Adrenal gland (tissue), 12 donors: ENCODE measurements around the gene TEX22. TPM values are rescaled to one million over a fixed set of nuclear protein-coding genes. Genes with fewer than 3 reads are reported as not detected.
A peak's percentile ranks its signal among the peaks of the same experiment; 100 is the strongest.

ENCODE experiments used
- DNase-seq, 7 donors: peaks; one replicate each; pipeline ENCODE4 v3.0.0-alpha.2; 2019 to 2020
- H3K27ac ChIP-seq, 5 donors: fragments of 200-600 bp; sonication (generic) in 4 of 5; 1 replicate in 3 of 5; 2 replicates in 2 of 5; pipeline versions ENCODE4 v1.5.1 to v1.8.0; 2016 to 2020; ENCODE audit warnings: mild to moderate bottlenecking in 1 of 5
- H3K27me3 ChIP-seq: fragments of 200-600 bp; 2 replicates; pipeline ENCODE4 v1.8.0; 2021
- H3K36me3 ChIP-seq, 2 donors: fragments of 200-600 bp; replicated peaks in 1 of 2; 1 replicate in 1 of 2; 2 replicates in 1 of 2; pipeline versions ENCODE4 v1.5.1 to v1.8.0; 2018 to 2022
- H3K4me1 ChIP-seq, 2 donors: fragments of 200-600 bp; replicated peaks in 1 of 2; 1 replicate in 1 of 2; 2 replicates in 1 of 2; pipeline versions ENCODE4 v1.5.1 to v1.8.0; 2018 to 2021
- H3K4me3 ChIP-seq, 4 donors: fragments of 200-600 bp; sonication (generic) in 3 of 4; one replicate each; pipeline ENCODE4 v1.5.1; 2016 to 2018
- H3K9me3 ChIP-seq, 3 donors: fragments of 200-600 bp; sonication (generic) in 1 of 3; replicated peaks in 1 of 3; 1 replicate in 2 of 3; 2 replicates in 1 of 3; pipeline versions ENCODE4 v1.5.1 to v1.8.0; 2016 to 2021
- CTCF ChIP-seq, 6 experiments: fragments of 450-650 bp in 4 of 6; fragments of 200-600 bp in 2 of 6; sonication (generic) in 1 of 6; IDR thresholded peaks; 1 replicate in 5 of 6; 2 replicates in 1 of 6; pipeline versions ENCODE4 v1.5.1 to v1.8.0; 2016 to 2021; ENCODE audit warnings: antibody characterized with exemption in 6 of 6, mild to moderate bottlenecking in 2 of 6, moderate library complexity in 1 of 6
- POLR2A ChIP-seq, 2 donors: fragments of 450-650 bp; IDR thresholded peaks; one replicate each; pipeline ENCODE4 v1.6.1; 2017; ENCODE audit warnings: antibody characterized with exemption in 2 of 2, mild to moderate bottlenecking in 2 of 2, moderate library complexity in 1 of 2
- WGBS, 4 donors: extraction: QIAGEN DNeasy Blood & Tissue Kit in 2 of 4; methylation state at CpG; one replicate each; pipeline versions ENCODE4 v1.1.5 to v1.1.7; 2013 to 2017; 5-methylcytosine and 5-hydroxymethylcytosine counted together
- intact Hi-C, 2 donors: fragments of 100-400 bp; cut with DNase I; formaldehyde crosslinking; loops; one replicate each; pipeline versions ENCODE4 v1.14.1 to v1.15.0; 2022 to 2023
- polyA plus RNA-seq, 3 donors: library from polyadenylated mRNA; stranded (reverse); fragments of 200-250 nt in 2 of 3; fragments of 350-450 nt in 1 of 3; fragmentation: Illumina TruSeq in 1 of 3; extraction: RNeasy Lipid Tissue Mini Kit (QIAGEN cat#74804) in 1 of 3; gene quantifications; one replicate each; pipeline ENCODE4 v1.2.3, GENCODE V29; 2013 to 2014
- total RNA-seq, 9 donors: library from RNA; depleted of rRNA in 4 of 9; stranded (reverse); fragments of >200 nt in 4 of 9; fragments of 120-200 nt in 1 of 9; fragmentation: NEBNext Ultra II Directional in 1 of 9; extraction: Animal tissue kit (Norgen Biotek cat#: 25700) in 1 of 9; gene quantifications; one replicate each; pipeline versions ENCODE4 v1.1.0 to v1.2.4, GENCODE V29; 2013 to 2023
- donor health status: healthy with polysubstance abuse.
- donor health status: Bipolar disorder and iron deficiency.
- donor health status: DM: yes; HTN: yes; CAD: no.
- donor health status: DM: no; HTN: no; CAD: no.
- donor health status: DM: no; HTN: no; CAD: no.
- donor health status: DM: yes; HTN: yes; CAD: no.

The TEX22 gene
- total and polyA plus RNA-seq, 12 donors = 0.17 to 2.8 (median 0.38) TPM; not detected in 3

- TF ChIP-seq POLR2A (IDR thresholded peaks at IDR 0.05) (no peak), CTCF (IDR thresholded peaks at IDR 0.05) (no peak)
- peak overlapping the region in 1 of 4 donors; percentile 49 for H3K4me3 ChIP-seq
- intact Hi-C loops = no loop called here
- no peaks in the 10 kb centered on the region for H3K9me3 ChIP-seq
- no peaks in the 10 kb centered on the region for H3K36me3 ChIP-seq
- 7 to 45% (median 23%) methylated on average over 5 to 86 of the region's 86 CpGs for WGBS, 4 donors
- no peak overlapping the region for H3K27ac ChIP-seq
- peaks cover 4 to 8% of the 10 kb centered on the region in 2 donors for H3K4me1 ChIP-seq
- H3K27me3 ChIP-seq = peaks cover 16% of the 10 kb centered on the region
- peak in 2 of 7 donors; percentile 33 to 49 for DNase-seq
Measured at GRCh38 chr14:105411017-105411941, 12.9 kb downstream of the TEX22 start.

DNA sequence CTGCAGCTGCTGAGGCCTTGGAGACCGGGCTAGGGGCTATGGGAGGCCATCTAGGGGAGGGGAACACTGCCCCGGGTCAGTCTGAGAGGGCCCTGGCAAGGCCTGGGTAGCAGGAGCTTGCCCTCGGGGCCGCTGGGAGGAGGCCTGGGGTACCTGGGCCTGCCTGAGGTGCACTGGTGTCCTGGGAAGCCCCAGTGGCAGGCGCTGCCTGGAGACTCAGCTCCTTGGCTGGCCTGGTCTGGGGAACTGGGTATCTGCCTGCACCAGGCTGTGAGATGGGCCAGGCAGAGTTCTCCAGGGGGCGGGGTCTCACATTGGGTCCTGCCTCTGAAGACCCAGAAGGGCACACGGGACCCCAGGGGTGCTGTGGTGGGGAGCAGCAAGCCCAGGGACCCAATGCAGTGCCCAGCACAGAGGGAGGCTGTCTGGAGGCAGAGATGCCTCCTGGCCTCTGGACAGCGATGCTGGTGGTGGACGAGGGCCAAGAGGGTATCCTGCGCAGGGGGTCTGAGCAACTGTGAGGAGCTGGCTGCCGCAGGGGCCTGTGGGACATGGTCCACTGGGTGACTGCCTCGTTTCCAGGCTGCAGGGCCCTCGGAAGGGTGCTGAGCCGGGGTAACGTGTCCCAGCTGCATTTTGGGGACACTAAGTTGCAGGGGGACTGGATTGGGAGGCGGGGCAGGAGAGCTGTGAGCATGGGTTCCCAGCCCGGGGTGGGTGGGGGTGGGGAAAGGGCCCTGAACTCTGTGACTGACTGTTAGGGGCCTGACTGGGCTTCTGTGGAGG is 13.8 kb downstream of the TEX22 start:
- TF ChIP-seq POLR2A (IDR thresholded peaks at IDR 0.05) (no peak), CTCF (IDR thresholded peaks at IDR 0.05) (no peak)
- H3K27me3 ChIP-seq = peaks cover 16% of the 10 kb centered on the region

DNA sequence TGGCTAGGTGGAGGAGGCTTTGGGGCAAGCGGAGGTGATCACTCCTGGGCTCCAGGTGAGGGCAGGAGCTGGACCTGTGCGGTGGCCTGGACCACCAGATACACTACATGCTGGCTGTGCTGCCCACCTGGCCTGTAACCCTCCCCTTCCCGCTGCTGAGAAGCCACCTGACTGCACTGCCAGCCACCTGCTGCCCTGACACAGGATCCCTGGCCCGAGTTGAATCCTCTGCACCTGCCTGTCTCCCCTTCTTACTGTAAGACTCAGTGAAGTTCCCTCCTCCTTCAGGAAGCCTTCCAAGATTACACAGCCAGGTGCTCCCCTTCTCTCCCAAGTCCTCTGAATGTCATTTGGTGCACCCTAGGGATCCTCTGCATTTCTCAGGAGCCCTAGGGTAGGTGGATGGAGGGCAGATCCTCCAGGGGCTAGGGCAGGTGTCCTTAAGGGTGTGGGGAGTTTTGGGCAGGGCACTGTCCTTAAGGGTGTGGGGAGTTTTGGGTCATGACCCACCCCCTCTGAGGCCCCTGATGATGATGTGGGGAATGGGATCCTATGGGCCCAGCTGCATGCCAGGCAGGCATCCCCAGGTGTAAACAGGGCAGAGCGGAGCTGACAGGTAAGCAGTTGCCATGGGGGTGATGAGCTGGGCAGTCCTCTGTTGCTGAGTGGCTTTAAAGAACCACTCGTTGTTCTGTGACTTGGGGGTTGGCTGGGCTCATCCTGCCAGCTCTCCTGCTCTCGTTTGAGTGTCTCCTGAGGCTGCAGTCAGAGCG is 14.6 kb downstream of the TEX22 start:
- Histone ChIP-seq H3K9me3 (no peaks in the 10 kb centered on the region), H3K36me3 (no peaks in the 10 kb centered on the region), H3K27me3 (peaks cover 16% of the 10 kb centered on the region), H3K27ac (no peak overlapping the region), H3K4me3 (no peak overlapping the region), H3K4me1 (peaks cover 4 to 8% of the 10 kb centered on the region in 2 donors)
- intact Hi-C loops = no loop called here
- WGBS, 4 donors = 72 to 83% (median 80%) methylated on average over 5 to 8 of the region's 8 CpGs
- TF ChIP-seq CTCF (IDR thresholded peaks at IDR 0.05) = no peak
- no peak for TF ChIP-seq POLR2A (IDR thresholded peaks at IDR 0.05)
- DNase-seq = no peak

More for the DNA sequence above, 13.8 kb downstream of the TEX22 start:
- no peak overlapping the region for H3K4me3 ChIP-seq
- no peak overlapping the region for H3K27ac ChIP-seq
- H3K9me3 ChIP-seq = no peaks in the 10 kb centered on the region
- peaks cover 4 to 8% of the 10 kb centered on the region in 2 donors for H3K4me1 ChIP-seq
- no peaks in the 10 kb centered on the region for H3K36me3 ChIP-seq
- WGBS, 4 donors = 60 to 68% (median 67%) methylated on average over 8 to 17 of the region's 17 CpGs
- intact Hi-C loops = no loop called here
- DNase-seq = no peak
